SU-DHL-6 (cell line): ENCODE measurements around the gene GARNL3.

ENCODE experiments used
- H2AFZ ChIP-seq: fragments of 200-600 bp; sonication (generic); 2 replicates; pipeline ENCODE4 v1.6.1; 2014; ENCODE audit warnings: low read depth, mild to moderate bottlenecking, moderate library complexity, mixed read lengths, antibody characterized with exemption, low read length; ENCODE audit not compliant: severe bottlenecking
- H3F3A ChIP-seq: fragments of 200-600 bp; shearing (Covaris generic); 2 replicates; pipeline ENCODE4 v1.6.0; 2016; ENCODE audit warnings: antibody characterized with exemption, mild to moderate bottlenecking; ENCODE audit not compliant: insufficient read depth
- H3K27ac ChIP-seq: fragments of 200-600 bp; sonication (generic); 2 replicates; pipeline ENCODE4 v1.5.1; 2016; ENCODE audit warnings: low read depth, mild to moderate bottlenecking, low read length, moderate library complexity, mixed read lengths
- H3K27me3 ChIP-seq: fragments of 200-600 bp; sonication (generic), shearing (Covaris generic); 2 replicates; pipeline ENCODE4 v1.6.0; 2014; ENCODE audit warnings: mild to moderate bottlenecking, low read length
- H3K36me3 ChIP-seq: fragments of 200-600 bp; sonication (generic); 2 replicates; pipeline ENCODE4 v1.6.1; 2014; ENCODE audit warnings: mild to moderate bottlenecking, low read length, mixed read lengths
- H3K4me2 ChIP-seq: fragments of 300-600, 200-600 bp; shearing (Covaris generic), sonication (generic); 2 replicates; pipeline ENCODE4 v1.6.0; 2014; ENCODE audit warnings: low read length, low read depth, mild to moderate bottlenecking; ENCODE audit not compliant: poor library complexity, severe bottlenecking
- H3K4me3 ChIP-seq: fragments of 200-600 bp; sonication (generic); 2 replicates; pipeline ENCODE4 v1.5.1; 2014; ENCODE audit warnings: antibody characterized with exemption, low read length, mild to moderate bottlenecking, mixed read lengths; ENCODE audit not compliant: insufficient read depth, poor library complexity, severe bottlenecking
- H3K79me2 ChIP-seq: fragments of 200-600 bp; sonication (generic); 2 replicates; pipeline ENCODE4 v1.6.1; 2014; ENCODE audit warnings: mild to moderate bottlenecking, low read length, moderate library complexity; ENCODE audit not compliant: insufficient read depth
- H3K9ac ChIP-seq: fragments of 200-600 bp; sonication (generic); 2 replicates; pipeline ENCODE4 v1.7.0; 2014; ENCODE audit warnings: mild to moderate bottlenecking, low read length
- H3K9me2 ChIP-seq: fragments of 200-600 bp; sonication (generic); replicated peaks from 2 replicates; pipeline ENCODE4 v1.6.1; 2014; ENCODE audit warnings: low read length; ENCODE audit not compliant: insufficient read depth
- H3K9me3 ChIP-seq: fragments of 200-600 bp; sonication (generic); 2 replicates; pipeline ENCODE4 v1.6.1; 2014; ENCODE audit warnings: low read length, mixed read lengths; ENCODE audit not compliant: insufficient read depth
- H4K20me1 ChIP-seq: fragments of 200-600 bp; sonication (generic); 2 replicates; pipeline ENCODE4 v1.6.1; 2014; ENCODE audit warnings: low read depth, mild to moderate bottlenecking, antibody characterized with exemption, low read length, moderate library complexity, mixed read lengths
- EZH2phosphoT487 ChIP-seq: fragments of 200-600 bp; sonication (generic), shearing (Covaris generic); conservative IDR thresholded peaks from 2 replicates; pipeline ENCODE4 v1.6.1; 2018; ENCODE audit warnings: mild to moderate bottlenecking, antibody characterized with exemption, low read length, moderate library complexity, mixed read lengths
- TF ChIP-seq, protein P1 (sequence below): fragments of 200-600 bp; sonication (generic); IDR thresholded peaks from one replicate; pipeline ENCODE4 v1.5.1; 2017; ENCODE audit warnings: antibody characterized with exemption, mild to moderate bottlenecking, low read length, moderate library complexity; ENCODE audit not compliant: insufficient read depth, poor library complexity, severe bottlenecking

The GARNL3 gene

DNA sequence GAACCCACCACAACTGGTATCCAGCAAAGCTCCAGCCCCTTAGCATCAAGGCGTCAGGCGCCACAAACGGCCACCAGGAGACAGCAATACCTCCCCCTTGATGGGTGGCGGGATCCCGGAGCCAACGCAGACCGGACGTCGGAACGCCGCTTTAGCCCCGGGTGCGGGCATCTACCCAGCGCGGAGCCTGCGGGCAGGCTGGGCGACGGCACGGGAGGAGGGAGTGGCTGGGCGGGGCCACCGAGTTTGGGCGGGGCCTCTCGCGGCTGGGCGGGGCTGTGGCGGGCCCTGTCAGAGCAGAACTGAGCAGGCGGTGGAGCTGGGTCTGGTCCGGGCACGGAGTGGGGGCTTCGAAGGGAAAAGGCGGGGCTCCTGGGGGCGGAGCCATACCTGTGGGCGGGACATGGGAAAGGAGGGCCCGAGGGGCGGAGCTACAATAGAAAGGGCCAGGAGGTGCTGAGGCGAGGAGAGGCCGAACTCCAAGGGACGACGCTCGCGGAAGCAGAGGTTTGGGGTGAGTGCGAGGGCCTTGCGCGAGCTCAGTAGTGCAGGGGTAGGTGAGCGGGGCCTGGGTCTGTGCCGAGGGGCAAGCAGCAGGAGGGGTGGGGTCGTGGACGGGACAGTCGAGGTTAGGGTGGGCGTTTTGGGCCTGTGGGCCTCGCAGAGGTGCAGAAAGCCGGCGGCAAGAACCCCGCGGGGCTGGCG is 40.2 kb upstream of the GARNL3 start:
- H3K9ac ChIP-seq, result no peak overlapping the region
- H3F3A ChIP-seq, result no peaks in the 10 kb centered on the region
- H3K9me3 ChIP-seq, result no peaks in the 10 kb centered on the region
- TF ChIP-seq, protein P1, sequence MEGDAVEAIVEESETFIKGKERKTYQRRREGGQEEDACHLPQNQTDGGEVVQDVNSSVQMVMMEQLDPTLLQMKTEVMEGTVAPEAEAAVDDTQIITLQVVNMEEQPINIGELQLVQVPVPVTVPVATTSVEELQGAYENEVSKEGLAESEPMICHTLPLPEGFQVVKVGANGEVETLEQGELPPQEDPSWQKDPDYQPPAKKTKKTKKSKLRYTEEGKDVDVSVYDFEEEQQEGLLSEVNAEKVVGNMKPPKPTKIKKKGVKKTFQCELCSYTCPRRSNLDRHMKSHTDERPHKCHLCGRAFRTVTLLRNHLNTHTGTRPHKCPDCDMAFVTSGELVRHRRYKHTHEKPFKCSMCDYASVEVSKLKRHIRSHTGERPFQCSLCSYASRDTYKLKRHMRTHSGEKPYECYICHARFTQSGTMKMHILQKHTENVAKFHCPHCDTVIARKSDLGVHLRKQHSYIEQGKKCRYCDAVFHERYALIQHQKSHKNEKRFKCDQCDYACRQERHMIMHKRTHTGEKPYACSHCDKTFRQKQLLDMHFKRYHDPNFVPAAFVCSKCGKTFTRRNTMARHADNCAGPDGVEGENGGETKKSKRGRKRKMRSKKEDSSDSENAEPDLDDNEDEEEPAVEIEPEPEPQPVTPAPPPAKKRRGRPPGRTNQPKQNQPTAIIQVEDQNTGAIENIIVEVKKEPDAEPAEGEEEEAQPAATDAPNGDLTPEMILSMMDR, result no peak
- no peak for TF ChIP-seq EZH2phosphoT487
- peak overlapping the region; percentile 50 for H3K4me3 ChIP-seq
- no peaks in the 10 kb centered on the region for H3K27me3 ChIP-seq
- H3K9me2 ChIP-seq, result no peaks in the 10 kb centered on the region
- no peaks in the 10 kb centered on the region for H3K36me3 ChIP-seq
- peak overlapping the region; percentile 71 for H2AFZ ChIP-seq
- peak overlapping the region; percentile 63 for H3K4me2 ChIP-seq
- H4K20me1 ChIP-seq, result no peaks in the 10 kb centered on the region
- no peak overlapping the region for H3K27ac ChIP-seq
- no peaks in the 10 kb centered on the region for H3K79me2 ChIP-seq

DNA sequence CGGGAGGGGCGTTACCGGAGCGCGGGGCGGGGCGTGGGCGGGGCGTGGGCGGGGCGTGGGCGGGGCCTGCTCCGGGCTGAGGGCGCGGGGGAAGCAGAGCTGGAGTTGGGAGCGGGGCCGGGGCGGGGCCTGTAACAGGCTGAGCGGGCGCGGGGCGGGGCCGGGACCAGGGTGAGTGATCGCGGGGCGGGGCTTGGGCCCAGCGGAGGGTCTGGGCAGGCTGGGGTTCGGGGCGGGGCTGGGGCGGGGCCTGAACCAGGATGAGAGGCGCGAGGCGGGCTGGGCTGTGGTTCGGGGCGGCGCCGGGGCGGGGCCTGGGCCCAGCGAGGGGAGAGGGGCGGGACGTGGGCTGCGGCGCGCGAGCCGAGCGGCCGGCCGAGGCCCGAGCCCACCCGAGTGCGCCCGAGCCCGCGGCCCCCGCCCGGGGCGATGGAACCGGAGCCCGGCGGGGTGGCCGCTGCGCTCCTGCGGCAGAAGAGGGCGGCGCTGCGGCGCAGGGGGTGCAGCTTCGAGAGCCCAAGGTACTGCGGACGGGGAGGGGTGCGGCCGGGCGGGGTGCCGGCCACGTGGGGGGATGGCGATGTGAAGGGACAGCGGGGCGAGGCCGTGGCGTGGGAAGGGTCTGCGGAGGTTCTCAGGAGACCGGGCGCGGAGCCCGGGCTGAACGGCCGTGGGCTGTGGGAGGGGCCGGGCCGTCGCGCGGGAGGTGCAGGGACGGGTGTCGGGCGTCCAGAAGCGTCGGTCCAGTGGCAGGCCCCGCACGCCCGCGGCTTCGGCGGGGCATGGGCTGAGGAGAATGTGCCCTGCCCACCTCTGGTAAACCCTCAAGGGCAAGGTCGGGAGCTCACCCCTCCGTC is 39.5 kb upstream of the GARNL3 start:
- H3K4me2 ChIP-seq, result peak overlapping the region; percentile 75
- H3K9me3 ChIP-seq, result no peaks in the 10 kb centered on the region
- no peaks in the 10 kb centered on the region for H3K27me3 ChIP-seq
- H3K9me2 ChIP-seq, result no peaks in the 10 kb centered on the region
- H3K27ac ChIP-seq, result no peak overlapping the region
- peak overlapping the region; percentile 56 for H3K9ac ChIP-seq
- no peaks in the 10 kb centered on the region for H3F3A ChIP-seq
- peak overlapping the region; percentile 65 for H3K4me3 ChIP-seq
- H4K20me1 ChIP-seq, result no peaks in the 10 kb centered on the region
- H3K36me3 ChIP-seq, result no peaks in the 10 kb centered on the region
- peak overlapping the region; percentile 98 for H2AFZ ChIP-seq
- no peak for TF ChIP-seq EZH2phosphoT487
- TF ChIP-seq, protein P1, result no peak
- no peaks in the 10 kb centered on the region for H3K79me2 ChIP-seq

DNA sequence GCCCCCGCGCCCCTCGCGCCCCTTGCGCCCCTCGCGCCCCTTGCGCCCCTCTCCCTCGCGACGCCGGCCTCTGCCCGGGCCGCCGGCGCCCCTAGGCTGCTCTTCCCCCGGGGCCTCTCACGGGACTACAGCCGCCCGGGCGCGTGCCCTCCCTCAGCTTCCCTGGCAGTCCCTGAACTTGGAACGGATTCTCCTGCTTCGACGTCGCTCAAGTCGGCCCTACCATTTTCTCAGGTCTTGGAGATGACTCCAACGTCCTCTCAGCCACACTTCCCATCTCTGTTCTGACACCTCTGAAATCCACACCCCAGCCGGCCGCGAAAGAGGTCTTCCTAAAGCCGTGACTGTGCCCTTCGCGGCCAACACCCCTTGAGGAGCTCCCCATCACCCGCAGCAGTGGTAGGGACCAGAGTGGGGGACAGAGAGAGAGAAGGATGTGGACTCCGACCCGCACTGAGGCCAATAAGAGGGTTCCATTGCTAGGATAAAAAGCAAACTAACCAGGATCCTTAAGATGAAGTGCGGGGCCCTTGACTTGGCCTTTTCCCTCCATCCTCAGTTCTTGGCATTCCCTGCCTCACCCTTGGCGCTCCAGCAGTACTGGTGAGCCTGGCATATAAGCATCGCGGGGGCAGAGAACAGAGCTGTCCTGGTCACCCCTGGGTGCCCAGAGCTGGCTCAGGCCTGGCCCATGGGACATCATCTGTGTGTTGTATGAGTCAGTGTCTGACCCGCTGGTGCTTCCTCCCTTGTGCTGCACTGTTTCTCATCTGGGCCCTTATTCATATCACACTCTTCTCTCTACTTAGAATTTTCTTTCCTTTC is 38.6 kb upstream of the GARNL3 start:
- no peak for TF ChIP-seq EZH2phosphoT487
- TF ChIP-seq, protein P1, result no peak
- Histone ChIP-seq H3K4me2 (peak overlapping the region; percentile 75), H3K9ac (peak overlapping the region; percentile 56; the same call in 1 of the 2 replicates), H3K36me3 (no peaks in the 10 kb centered on the region), H3K79me2 (no peaks in the 10 kb centered on the region), H3K9me2 (no peaks in the 10 kb centered on the region), H2AFZ (no peak overlapping the region), H3K27me3 (no peaks in the 10 kb centered on the region), H3K4me3 (peak overlapping the region; percentile 65), H4K20me1 (no peaks in the 10 kb centered on the region), H3K27ac (no peak overlapping the region), H3F3A (no peaks in the 10 kb centered on the region), H3K9me3 (no peaks in the 10 kb centered on the region)
